Measurements from ENCODE around the gene MACROD2.

The MACROD2 gene

DNA sequence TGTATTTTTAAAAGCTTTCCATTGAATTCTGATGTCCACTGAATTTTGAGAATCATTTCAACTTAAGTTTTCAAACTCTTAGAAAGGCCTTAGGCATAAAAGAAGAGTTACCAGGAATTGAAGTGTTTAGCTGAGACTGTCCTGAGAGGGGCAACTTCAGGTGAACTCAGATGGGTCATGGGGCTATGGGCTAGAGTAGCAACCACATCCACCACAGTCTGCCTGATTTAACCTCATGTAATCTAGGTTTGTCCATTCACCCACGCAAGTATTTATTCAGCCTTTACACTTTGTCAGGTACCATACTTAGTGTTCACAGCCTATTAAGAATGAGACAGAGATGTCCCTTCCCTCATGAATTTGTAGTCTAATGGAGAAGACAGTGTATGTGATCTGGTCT, 2076.9 kb downstream of the MACROD2 start:
- no peak for DNase-seq (ENCODE audit: low spot score)

DNA sequence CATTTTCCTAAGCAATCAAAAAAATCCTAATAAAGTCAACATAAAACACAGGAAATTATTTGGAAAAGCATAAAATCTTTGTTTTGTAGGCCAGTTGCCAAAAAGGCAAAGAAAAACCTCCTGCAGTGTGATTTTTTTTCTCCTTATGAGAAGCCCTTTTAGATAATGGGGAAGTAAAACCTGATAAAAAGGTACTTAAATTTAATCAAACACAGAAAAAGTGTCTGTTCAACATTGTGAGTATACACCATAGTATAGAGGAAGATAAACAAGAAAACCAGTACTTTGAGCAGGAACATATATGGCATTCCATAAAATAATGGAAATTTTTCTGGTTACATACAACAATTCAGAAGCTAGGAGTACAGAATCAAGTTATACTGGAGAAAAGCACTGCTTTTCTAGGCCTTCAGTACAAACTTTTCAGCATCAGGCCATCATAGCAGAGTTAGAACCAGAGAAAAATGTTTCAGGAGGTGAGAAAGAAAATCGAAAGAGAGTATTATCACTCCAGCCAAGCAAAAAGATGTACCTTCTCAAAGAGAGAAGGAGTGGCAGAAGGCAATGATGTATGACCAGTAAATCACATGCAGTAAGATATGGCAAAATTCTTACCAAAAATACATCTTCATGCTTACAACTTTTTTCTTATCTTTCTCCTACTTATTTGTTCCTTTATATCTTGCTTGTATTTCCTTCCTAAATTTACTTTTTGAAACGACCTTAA, 2083.0 kb downstream of the MACROD2 start:
- no peak for DNase-seq (ENCODE audit: low spot score)

DNA sequence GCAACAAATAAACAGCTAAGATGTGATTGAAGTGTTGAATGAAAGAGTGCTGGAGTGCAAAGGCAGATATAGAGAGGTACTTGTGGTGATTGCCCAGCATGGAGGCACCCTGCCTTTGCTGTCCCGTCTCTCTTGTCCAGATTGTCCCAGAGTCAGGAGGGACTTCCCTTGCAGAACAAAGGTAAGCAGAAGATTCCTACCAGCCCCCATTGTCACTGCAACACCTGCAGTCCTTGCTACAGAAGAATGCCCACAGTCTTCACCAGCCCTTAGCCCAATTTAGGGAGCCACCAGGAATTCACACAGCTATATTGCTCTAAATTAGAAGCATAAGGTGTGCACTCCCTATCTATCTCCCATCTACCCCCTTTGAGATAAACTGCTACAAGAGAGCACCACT, 2086.1 kb downstream of the MACROD2 start:
- no peak for DNase-seq (ENCODE audit: low spot score)

DNA sequence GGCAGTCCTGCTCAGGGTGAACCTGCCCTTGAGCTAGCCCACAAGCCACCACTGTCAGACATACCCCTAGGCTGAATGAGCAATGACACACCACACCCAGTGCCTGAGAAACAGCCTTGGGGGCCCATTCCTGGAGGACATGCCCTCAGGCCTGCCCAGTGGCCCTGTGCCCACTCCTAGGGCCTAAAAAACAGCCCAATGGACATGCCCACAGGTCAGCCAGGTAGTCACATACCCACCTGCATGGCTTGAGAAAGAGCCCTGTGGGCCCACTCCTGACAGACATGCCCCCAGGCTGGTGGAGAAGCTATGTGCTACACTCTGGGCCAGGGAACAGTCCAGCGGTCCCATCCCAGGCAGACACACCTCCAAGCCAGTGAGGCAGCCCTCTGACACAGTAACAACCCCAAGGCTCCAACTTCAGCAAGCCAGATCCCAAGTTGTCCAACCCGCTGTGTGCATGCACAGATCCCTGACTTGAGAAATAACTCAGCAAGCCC, 2086.8 kb downstream of the MACROD2 start:
- no peak for DNase-seq (ENCODE audit: low spot score)

DNA sequence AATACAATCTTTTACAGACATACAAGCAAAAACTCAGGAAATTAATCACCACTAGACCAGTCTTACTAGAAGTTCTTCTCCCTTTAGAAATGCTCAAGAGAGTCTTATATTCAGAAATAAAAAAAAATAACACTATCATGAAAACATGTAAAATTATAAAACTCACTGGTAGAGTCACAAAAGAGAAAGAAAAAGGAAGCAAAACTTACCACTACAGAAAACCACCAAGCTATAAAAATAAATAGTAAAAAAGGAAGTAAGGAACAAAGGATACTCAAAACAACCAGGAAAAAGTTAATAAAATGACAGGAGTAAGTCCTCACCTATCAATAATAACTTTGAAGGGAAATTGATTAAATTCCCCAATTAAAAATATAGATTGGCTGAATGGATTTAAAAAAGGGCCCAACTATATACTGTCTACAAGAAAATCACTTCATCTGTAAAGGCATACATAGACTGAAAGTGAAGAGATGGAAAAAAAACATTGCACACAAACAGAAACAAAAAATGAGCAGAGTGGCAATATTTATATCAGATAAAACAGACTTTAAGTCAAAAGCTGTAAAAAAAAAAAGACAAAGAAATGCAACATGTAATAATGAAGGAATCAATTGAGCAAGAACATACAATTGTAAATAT, 2088.4 kb downstream of the MACROD2 start:
- no peak for DNase-seq (ENCODE audit: low spot score)

DNA sequence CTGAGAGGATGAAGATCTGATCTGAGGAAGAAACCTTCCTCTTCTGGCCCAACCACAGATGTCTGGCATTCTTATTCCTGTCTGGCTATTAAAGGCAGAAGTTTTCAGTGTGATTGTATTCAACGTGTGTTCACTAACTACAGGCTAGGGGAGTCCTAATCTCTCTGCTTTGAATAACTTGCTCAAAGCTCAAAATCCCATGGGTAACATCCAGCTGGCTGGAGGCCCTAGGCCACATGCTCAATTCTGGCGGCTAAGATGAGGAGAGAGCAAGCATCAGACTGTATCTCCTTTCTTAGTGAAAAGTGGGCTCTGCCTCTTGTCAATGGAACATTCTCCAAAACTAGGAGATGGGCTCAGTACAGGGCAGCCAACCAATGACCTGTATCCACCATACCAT, 2099.9 kb downstream of the MACROD2 start:
- no peak for DNase-seq (ENCODE audit: low spot score)

DNA sequence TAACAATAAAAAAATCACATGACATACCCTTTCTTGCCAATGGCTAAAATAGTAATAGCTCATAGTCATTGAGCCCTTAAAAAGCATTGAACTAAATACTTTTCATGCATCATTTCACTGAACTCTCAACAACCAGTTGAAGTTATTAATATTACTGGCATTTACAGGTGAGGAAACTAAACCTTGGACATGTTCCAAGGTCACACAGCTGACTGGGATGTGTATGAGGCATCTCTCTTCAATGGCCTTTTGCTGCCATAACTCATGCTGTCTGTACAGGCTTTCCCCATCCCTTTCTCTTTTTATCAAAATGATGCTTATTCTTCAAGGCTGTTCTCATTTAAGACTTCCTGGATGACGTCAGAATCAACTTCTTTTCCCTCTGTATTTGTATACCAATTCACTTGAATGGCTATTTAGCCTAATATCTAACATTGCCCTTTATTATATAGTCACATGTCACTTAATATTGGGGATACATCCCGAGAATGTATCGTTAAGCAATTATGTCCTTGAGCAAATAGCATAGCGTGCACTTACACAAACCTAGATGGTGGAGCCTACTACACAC, 2101.5 kb downstream of the MACROD2 start:
- DNase-seq (ENCODE audit: low spot score) = peak; percentile 75

DNA sequence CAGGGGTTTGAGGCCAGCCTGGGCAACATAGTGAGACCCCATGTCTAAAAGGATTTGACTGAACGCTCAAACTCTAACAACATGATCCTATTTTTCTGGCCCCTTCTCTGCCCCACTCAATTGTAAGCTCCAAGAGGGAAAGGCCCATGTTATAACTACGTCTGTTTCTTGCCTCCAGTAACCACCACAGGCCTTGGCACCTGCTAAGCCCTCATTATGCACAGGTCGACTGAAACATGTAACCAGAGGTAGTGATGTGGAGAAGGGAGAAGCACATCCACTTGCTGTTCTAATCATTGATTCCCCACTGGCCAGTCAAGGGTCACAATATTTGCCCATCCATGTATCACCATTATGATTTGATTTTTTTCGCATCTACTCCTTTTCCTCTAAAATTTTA, 2102.5 kb downstream of the MACROD2 start:
- no peak for DNase-seq (ENCODE audit: low spot score)

DNA sequence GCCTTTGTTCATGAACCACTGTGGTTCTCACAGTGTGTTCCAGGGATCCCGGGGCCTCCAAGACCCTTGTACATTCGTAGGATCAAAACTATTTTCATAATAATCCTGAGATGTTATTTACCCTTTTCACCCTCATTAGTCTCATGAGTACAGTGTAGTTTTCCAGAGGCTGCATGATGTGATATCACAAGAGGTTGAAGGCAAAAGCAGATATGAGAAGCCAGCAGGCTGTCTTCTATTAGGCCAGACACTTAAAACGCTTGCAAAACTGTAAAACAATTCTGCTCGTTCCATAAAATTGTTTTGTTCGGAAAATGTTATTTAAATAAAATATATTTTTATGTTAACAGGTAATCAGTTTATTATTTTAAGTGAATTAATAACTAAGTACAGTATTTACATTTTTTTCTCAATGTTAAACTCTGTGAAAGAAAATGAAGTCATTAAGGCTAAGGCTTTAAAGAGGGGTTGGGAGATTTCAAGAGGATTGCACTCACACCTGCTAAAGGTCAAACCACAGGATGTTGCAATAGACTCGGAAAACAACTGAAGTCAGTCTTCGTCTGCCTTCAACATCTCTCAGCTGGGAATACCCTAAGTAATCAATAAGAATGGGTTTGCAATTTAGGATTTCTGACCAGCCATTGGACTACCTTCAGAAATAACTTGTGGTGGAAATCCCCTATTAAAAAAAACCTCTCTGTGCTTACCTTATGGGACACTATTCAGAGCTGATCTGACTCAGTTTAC, 2103.7 kb downstream of the MACROD2 start:
- peak; percentile 20 for DNase-seq (ENCODE audit: low spot score)

DNA sequence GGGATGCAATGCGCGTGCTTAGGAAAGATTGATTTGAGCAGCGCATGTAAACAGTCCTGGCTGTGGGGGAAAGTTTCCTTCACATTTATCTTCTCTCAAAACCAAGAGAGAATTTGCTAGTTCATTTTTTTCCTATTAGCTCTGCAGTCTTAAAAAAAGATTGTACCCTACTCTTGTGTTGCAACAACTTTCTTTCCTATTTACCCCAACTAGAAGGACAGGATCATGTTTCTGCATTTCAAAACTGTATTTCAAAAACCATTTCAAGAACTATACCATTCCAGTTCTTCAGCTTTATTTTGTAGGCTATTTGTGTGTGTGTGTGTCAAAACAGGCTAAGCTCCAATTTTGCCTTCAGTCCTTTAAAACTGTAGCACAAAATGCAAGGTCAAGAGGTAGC, 2104.8 kb downstream of the MACROD2 start:
- DNase-seq (ENCODE audit: low spot score) = no peak

DNA sequence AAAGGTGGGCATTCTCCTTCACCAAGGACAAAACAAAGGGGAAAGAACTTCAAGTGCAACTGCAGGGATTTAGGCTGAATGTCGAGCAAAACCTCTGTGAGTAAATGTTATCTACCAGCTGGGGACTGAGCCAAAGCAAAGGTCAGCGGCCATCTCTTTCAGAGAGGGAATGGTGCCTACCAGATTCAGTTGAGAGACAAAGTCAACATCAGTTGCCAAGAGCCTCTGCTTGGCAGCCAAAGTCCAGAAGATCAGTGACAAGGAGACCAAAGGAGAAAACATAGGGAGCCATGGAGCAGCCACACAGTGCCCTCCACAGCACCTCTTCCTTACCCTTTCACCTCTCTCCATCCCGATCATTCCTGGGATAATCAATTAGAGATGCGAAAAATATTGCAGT, 2105.5 kb downstream of the MACROD2 start:
- DNase-seq (ENCODE audit: low spot score) = no peak

Measured in kidney tubule cell (primary cell).